Type B pancreatic cell (in vitro differentiated cells): ENCODE measurements around the gene TAC3. TPM values are rescaled to one million over a fixed set of nuclear protein-coding genes. Genes with fewer than 3 reads are reported as not detected.

Experiments used
- DNase-seq: peaks from one replicate; pipeline ENCODE4 v3.0.0; 2021; ENCODE audit warnings: mixed read lengths; ENCODE audit not compliant: unreplicated experiment; ENCODE audit errors: extremely low spot score
- H3K27ac Mint-ChIP-seq: 2 replicates; pipeline ENCODE4 v1.8.0; 2021; ENCODE audit warnings: mild to moderate bottlenecking, mixed read lengths
- H3K27me3 Mint-ChIP-seq: 2 replicates; pipeline ENCODE4 v1.8.0; 2021; ENCODE audit warnings: mixed read lengths
- H3K36me3 Mint-ChIP-seq: 2 replicates; pipeline ENCODE4 v1.8.0; 2021; ENCODE audit warnings: mixed read lengths
- H3K4me1 Mint-ChIP-seq: one replicate; pipeline ENCODE4 v1.8.0; 2021; ENCODE audit warnings: mixed read lengths; ENCODE audit not compliant: unreplicated experiment
- H3K4me3 Mint-ChIP-seq: 2 replicates; pipeline ENCODE4 v1.8.0; 2021; ENCODE audit warnings: mild to moderate bottlenecking, mixed read lengths
- H3K9me3 Mint-ChIP-seq: 2 replicates; pipeline ENCODE4 v1.8.0; 2021; ENCODE audit warnings: mixed read lengths
- total RNA-seq: library from RNA; stranded (reverse); gene quantifications from 2 replicates; pipeline ENCODE4 v1.2.1, GENCODE V29; 2021; ENCODE audit warnings: low replicate concordance
- TF ChIP-seq, protein P1 (sequence below): fragments of 200-600 bp; sonication (generic); conservative IDR thresholded peaks from 2 replicates; pipeline ENCODE4 v1.5.0; 2021; ENCODE audit warnings: antibody characterized with exemption, mild to moderate bottlenecking

TAC3 gene
- total RNA-seq, 1 donor from 2014 or later, result 3.1 TPM

DNA sequence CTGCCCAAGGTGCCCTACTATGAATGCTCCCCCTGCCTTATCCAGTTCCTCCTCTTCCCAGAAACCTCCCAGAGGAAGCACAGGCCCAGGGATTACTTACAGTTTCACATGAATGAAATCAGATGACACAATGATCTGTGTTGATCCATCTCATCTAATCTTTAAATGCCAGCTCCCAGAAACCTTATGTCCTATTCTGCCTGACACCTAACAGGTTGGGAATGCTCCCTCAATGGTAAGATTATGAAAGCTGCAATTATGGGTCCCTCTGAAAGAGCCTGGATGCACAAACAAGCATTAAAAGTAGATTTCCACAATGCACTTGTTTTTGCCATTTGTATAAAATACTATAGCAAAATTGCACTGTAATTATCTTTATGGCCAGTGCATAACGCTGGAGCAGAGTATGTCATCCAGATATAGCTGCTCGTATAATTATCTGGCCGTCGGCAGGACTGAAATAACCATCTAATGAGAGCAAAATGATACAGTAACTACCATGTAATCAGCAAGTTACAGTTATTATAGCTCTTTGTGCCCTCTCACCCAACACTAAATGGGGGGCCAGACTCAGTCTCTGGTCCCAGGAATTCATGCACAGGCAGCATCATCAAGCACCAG, 5.6 kb downstream of the TAC3 start:
- DNase-seq, result no peak
- TF ChIP-seq, protein P1, sequence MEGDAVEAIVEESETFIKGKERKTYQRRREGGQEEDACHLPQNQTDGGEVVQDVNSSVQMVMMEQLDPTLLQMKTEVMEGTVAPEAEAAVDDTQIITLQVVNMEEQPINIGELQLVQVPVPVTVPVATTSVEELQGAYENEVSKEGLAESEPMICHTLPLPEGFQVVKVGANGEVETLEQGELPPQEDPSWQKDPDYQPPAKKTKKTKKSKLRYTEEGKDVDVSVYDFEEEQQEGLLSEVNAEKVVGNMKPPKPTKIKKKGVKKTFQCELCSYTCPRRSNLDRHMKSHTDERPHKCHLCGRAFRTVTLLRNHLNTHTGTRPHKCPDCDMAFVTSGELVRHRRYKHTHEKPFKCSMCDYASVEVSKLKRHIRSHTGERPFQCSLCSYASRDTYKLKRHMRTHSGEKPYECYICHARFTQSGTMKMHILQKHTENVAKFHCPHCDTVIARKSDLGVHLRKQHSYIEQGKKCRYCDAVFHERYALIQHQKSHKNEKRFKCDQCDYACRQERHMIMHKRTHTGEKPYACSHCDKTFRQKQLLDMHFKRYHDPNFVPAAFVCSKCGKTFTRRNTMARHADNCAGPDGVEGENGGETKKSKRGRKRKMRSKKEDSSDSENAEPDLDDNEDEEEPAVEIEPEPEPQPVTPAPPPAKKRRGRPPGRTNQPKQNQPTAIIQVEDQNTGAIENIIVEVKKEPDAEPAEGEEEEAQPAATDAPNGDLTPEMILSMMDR, result no peak
- Mint-ChIP-seq H3K27me3 (peaks cover 31% of the 10 kb centered on the region), H3K4me1 (peaks cover 12% of the 10 kb centered on the region), H3K4me3 (no peak overlapping the region), H3K27ac (no peak overlapping the region), H3K9me3 (no peaks in the 10 kb centered on the region), H3K36me3 (no peaks in the 10 kb centered on the region)

DNA sequence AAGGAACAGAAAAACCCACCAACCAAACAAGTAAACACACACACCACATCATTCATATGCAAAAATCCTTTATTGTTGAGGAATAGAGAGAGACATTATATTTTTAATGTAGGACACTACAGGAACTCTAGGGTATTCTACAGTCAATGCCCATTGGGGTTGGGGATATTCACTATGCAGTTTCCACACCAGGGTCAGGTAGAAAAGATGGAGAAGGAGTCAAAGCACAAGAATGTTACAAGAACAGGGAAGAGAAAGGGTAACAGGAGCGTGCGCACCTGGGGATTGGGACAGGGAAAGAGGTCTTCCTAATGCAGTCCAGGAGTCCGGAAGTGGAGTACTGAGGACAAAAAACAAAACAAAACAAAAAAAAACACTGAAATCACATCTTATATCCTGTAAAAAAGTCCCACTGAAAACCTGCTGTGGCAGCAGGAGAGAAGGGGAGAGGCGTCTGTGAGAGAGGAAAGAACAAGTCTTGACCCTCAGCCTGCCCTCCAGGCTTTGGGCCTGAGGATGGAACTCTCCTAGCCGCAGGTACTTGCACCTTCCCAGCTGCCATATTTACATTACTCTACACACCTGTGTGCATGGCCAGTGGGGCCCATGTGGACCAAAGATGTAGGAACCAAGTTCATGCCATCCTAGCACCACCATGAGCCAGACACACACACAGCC, 6.2 kb downstream of the TAC3 start:
- Mint-ChIP-seq H3K27me3 (peaks cover 24% of the 10 kb centered on the region), H3K4me3 (no peak overlapping the region), H3K4me1 (peaks cover 19% of the 10 kb centered on the region), H3K36me3 (peaks cover 4% of the 10 kb centered on the region), H3K27ac (no peak overlapping the region), H3K9me3 (no peaks in the 10 kb centered on the region)
- TF ChIP-seq, protein P1, result no peak
- no peak for DNase-seq

DNA sequence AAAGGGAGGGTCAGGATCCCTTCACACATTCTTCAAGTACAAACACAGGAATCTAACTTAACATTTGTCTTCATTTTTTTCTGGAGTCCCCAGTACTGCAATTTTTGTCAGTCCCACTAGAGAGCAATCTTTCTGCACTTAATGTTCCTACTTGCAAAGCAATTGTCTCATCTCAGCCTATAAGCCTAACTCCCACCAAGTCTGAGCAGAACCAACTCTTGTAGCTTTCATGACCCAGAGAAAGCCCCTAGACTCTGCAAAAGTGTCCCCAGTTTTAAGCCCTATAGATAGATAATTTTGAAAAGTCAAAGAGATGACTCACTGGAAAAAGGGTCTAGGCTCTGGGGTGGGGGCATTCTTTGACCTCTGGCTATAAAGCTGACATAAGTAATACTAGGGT, 8.2 kb downstream of the TAC3 start:
- peak overlapping the region; percentile 82 for H3K4me3 Mint-ChIP-seq

DNA sequence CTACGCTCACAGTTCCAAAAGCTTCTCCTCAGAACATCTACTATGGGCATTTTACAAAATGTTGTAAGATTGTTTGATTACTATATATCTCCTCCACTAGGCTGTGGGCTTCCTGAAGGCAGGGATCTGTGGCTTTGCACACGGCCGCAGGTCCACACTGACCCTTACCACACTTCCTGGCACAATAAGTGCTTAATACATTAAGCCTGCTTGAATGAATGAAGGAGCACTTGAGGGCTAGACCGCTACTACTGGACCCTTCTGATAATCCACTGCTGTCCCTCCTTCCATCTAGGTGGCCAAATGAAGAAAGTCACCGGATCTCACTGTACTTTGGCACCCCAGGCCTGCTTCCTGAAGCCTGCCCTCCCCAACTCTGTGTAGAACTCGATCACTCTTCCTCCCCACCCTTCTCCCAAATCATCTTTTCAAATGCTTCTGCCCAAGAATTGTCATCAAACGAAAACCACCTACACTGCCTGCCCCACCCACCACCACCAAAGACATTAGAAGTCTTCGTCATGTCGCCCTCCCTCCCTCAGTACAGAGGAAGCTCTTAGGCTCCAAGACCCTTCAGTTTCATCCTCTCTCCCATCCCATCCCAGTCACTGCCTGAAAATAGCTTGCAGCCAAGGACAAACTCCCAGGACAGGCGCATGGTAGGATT, 9.4 kb downstream of the TAC3 start:
- DNase-seq, result no peak
- Mint-ChIP-seq H3K9me3 (no peaks in the 10 kb centered on the region), H3K36me3 (peaks cover 18% of the 10 kb centered on the region), H3K27me3 (no peaks in the 10 kb centered on the region), H3K4me1 (peaks cover 22% of the 10 kb centered on the region), H3K27ac (no peak overlapping the region), H3K4me3 (peak overlapping the region; percentile 88)
- TF ChIP-seq, protein P1, result no peak

More for the DNA sequence above, 8.2 kb downstream of the TAC3 start:
- TF ChIP-seq, protein P1, result peak; percentile 78
- Mint-ChIP-seq H3K4me1 (peaks cover 22% of the 10 kb centered on the region), H3K27me3 (peaks cover 10% of the 10 kb centered on the region), H3K27ac (peak overlapping the region; percentile 8), H3K9me3 (no peaks in the 10 kb centered on the region), H3K36me3 (peaks cover 18% of the 10 kb centered on the region)
- no peak for DNase-seq

DNA sequence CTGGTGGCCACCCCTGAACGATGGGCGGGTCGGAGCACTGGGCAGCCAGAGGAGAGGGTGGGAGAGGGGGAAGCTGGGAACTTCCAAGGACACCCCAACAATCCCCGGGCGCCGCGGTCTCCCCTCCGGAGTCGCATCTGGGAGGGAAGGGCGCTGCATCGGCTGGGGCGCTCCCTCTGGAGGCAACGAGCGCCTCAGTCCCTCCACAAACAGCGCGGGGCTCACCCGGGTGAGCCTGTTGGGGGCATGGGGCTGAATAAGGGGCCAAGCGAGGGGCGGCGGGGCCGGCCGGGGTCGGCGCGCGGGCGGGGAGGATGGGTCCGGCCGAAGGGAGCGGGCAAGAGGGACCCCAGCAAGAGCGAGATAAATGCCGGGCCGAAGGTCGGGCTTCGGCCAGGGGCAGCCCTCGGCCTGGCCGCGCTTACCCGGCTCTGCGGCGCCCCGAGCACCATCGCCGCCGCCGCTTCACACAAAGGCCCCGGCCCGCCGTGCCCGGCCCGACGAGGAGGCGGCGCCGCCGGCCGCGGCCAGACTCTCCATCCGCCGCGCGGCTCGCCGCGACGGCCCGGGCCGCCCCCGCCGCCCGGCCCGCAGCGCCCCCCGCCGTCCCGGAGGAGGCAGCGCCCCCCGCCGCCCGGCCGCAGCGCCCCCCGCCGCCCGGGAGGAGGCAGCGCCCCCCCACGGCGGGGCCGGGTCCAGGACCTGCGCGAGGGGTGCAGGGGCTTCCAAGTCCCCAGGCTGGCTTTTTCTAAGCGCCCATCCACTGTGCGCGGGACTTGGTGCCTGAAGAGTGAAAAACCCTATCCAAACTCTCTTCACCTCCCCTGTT, 10.1 kb downstream of the TAC3 start, which contains the start of gene ZBTB39:
Gene ZBTB39, minus strand, starts transcription at position 567 of the 829 bp plus-strand sequence. CDS start 1,629 bp downstream, outside the sequence.
- Mint-ChIP-seq H3K4me1 (peaks cover 28% of the 10 kb centered on the region), H3K27me3 (no peaks in the 10 kb centered on the region), H3K36me3 (peaks cover 22% of the 10 kb centered on the region), H3K4me3 (peak within 1 kb of the TSS; percentile 96), H3K27ac (peak within 1 kb of the TSS; percentile 79), H3K9me3 (no peaks in the 10 kb centered on the region)
- TF ChIP-seq, protein P1, result peak; percentile 72
- DNase-seq, result peak; percentile 78
